GM19455 (cell line): ENCODE data around the gene THSD4.
"Not testable (repeated sequence)": the region's sequence is repeated elsewhere in the genome, so short reads cannot be mapped to it uniquely, and the experiment has no call there.

Experiments used
- ATAC-seq: cut with Tn5 transposase; IDR thresholded peaks from one replicate; pipeline ENCODE4 v1.9.1; 2021; ENCODE audit not compliant: unreplicated experiment

THSD4 gene

GRCh38 chr15:71372769-71373168, 257.5 kb downstream of the THSD4 start:
- not testable (repeated sequence) for ATAC-seq

GRCh38 chr15:71373917-71374316, 258.6 kb downstream of the THSD4 start:
- no peak for ATAC-seq

DNA sequence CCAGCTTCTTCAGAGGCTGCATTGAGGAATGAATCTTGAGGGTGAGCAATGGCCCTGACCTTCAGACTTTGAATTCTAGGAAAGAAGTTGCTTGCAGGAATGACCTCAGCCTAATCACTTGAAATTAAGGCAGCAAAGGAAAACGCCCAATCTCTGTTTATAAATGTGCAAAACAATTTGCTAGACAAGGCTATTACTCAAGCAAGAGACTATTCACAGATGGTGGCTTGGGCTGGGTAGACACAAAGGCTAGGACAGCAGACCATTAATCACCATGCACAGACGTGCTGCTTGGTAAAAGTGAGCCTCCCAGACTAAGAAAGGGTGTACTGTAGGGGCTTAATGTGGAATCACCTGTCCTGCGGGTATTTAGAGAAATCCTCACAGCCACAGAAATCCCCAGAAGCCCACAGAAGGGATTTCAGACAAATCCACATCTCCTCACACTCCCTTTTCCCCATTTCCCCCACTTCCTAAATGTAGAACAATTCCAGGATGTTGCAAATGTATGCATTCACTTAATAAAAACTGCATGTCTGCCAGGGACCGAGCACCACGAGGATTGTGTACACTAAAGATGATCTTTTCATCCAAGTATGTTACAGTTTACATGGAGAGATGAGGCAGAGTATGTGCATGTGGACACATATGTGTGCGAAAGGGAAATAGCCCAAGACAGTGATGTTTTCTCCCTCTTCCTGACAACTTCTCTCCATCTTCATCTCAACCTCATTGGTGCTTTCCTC, 259.5 kb downstream of the THSD4 start:
- no peak for ATAC-seq

DNA sequence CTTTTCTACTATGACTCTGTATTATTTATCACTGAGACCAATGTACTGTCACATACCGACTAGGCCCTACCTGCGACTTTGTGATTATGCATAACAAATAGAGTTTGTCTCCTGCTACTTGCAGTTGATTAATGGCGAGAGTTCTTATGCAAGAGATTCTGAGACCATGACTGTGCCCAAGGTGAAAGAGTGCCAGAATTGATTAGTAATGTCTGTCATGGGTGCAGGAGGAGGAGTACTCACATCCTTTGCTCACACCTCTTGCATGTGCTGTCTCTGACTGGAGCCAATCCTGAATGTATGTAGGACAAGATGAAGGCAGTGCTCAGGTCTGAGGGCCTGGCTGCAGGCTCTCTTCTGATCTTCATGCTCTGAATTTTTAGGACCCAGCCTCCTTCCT, 260.7 kb downstream of the THSD4 start:
- no peak for ATAC-seq

DNA sequence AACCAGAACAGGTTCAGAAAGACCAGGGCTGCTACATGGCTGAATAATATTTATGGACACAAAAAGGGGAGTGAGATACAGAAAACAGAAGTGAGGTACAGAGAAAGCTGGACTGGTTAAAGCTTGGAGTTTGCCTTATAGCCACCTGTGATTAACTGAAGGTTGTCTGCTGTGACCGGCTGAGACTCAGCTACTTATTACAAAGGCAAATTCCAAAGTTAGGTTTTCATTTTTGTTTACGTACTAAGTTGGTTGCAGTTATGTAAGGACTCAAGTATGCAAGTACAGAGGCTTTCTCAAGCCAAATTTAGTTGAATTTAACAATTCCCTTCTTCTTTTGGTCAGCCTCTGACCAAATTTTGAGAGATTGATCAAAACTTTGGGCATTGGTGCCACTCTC, 264.6 kb downstream of the THSD4 start:
- ATAC-seq = no peak

GRCh38 chr15:71380345-71380744, 265.1 kb downstream of the THSD4 start:
- ATAC-seq = no peak

DNA sequence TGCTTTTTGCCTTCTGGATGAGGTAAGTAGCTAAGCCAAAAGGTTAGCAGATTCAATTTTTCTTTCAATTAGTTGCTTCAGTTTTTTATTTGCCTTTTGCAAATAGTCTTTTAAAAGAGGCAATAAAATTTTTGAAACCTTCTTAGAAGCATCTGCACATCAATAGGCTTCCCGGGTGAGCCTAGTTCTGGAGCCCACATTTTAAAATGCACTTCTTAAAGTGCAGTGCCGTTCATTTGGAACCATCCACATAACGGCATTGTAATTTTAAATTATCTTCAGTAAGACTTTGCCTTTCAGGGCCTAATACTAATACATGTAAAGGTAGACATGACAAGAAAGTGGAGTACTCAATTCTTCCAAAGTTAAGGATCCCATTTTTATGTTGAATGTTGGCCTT, 269.2 kb downstream of the THSD4 start:
- no peak for ATAC-seq

DNA sequence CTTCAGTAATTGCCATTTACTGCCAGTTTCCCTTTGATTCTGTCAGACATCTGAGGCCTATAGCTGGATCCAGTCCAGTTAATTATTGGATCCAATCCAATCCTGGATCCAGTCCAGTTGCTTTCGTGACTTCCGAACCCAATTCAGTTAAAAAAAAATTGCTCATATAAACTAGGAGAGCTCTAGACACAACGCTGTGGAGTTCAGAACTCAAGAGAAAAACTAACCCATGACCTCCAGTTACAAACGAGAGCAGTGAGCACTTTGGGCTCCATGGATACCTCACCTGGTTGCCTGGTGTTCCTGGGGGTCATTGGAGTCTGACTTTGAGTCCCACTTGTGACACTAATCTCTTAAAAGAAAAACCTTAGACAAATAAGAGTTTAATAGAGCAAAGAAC, 269.8 kb downstream of the THSD4 start:
- ATAC-seq = no peak

DNA sequence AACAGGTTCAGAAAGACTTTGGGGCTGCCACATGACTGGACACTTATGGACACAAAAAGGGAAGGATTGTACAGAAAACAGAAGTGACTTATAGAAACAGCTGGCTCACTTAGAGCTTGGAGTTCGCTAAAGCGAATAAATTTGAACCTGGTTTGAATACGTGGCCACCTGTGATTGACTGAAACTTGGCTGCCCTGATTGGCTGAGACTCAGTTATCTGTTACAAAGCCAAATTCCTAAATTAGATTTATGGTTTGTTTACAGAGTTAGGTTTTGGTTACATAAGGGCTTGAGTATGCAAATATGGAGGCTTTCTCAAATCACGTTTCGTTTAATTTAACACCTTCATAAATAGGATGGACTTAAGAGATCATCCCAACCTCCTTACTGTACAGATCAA, 270.2 kb downstream of the THSD4 start:
- ATAC-seq = no peak

- ATAC-seq = no peak
Observed at GRCh38 chr15:71386005-71386404, 270.7 kb downstream of the THSD4 start.

GRCh38 chr15:71386448-71387236, 271.4 kb downstream of the THSD4 start:
- no peak for ATAC-seq

- ATAC-seq = no peak
Observed at GRCh38 chr15:71387810-71388209, 272.5 kb downstream of the THSD4 start.

GRCh38 chr15:71390096-71390495, 274.8 kb downstream of the THSD4 start:
- ATAC-seq = no peak

- no peak for ATAC-seq
Observed at GRCh38 chr15:71391421-71392088, 276.3 kb downstream of the THSD4 start.

DNA sequence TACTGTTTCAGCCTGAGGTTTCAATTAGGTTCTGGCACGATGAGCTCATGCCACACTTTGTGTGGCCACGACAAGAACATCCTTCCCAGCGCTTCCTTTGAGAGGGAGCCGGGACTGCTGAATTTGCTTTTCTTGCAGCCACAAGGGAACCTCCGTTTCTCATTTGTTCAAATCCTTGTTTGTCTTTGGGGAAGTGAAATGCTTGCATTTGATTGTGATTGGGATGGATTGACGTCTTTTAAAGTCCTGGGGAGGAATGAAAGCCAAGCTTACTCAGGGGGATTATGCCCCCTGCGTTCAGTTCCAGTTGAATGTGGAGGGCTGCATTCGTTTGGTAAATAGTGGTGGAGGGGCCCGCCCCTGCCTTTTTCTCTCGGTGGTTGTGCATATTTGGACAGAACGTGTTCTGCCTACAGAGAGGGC, 277.6 kb downstream of the THSD4 start:
- ATAC-seq = no peak

- no peak for ATAC-seq
Observed at GRCh38 chr15:71393383-71393782, 278.1 kb downstream of the THSD4 start.

DNA sequence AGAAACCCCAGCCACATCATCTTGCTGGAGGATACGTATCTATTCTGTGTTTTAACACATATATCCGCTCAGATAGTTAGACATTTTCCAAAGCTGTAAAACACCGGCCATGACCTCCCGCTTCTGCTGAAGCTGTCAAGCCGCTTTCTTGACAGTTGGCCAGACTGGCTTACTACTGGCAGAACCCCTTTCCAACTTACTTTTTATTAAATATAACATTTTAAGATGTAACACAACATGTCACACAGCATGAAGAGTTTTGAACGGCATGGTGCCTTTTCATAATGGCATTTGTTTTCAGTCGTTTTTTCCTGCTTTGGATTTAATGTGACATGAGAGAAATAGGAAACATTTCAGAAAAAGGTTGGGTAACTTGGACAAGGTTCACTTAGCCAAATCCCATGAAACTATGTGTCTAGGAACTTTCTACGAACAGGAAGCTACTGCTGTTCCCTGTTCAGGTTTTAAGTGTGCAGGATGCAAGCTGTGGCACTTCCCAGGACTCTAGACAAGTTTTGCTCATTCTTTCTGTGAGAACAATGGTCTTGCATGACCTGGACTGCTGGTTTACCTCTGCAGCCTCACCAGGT, 281.4 kb downstream of the THSD4 start:
- no peak for ATAC-seq

GRCh38 chr15:71397377-71397776, 282.1 kb downstream of the THSD4 start:
- no peak for ATAC-seq

GRCh38 chr15:71400294-71400693, 285.0 kb downstream of the THSD4 start:
- no peak for ATAC-seq

GRCh38 chr15:71401728-71402127, 286.5 kb downstream of the THSD4 start:
- not testable (repeated sequence) for ATAC-seq

GRCh38 chr15:71409541-71409940, 294.3 kb downstream of the THSD4 start:
- ATAC-seq = no peak
